ENCODE data around the gene GPATCH2L. TPM values are rescaled to one million over a fixed set of nuclear protein-coding genes. Genes with fewer than 3 reads are reported as not detected.

GPATCH2L gene
- total and polyA plus RNA-seq, 2 experiments from 2014 or later, result 16.1 to 60.5 TPM

GRCh38 chr14:76228138-76228537 lies 76.4 kb downstream of the GPATCH2L start:
- Histone ChIP-seq H3K4me2 (no peak overlapping the region), H3K36me3 (replicated peaks; ENCODE audit: insufficient read depth, low read depth) (no peaks in the 10 kb centered on the region), H2AFZ (no peak overlapping the region), H3K9me2 (replicated peaks; ENCODE audit: insufficient read depth) (no peaks in the 10 kb centered on the region), H3K9me3 (ENCODE audit: low read depth) (no peaks in the 10 kb centered on the region), H3K27ac (no peak overlapping the region), H3K4me3 (no peak overlapping the region), H3K4me1 (ENCODE audit: insufficient read depth) (no peaks in the 10 kb centered on the region), H3K79me2 (no peaks in the 10 kb centered on the region), H4K20me1 (ENCODE audit: insufficient read depth, poor library complexity, severe bottlenecking) (no peaks in the 10 kb centered on the region), H3K27me3 (no peaks in the 10 kb centered on the region)
- 93% methylated on average over 10 of the region's 10 CpGs for WGBS (ENCODE audit: low lambda C conversion rate, missing lambda C conversion rate)
- TF ChIP-seq EZH2phosphoT487 (IDR thresholded peaks at IDR 0.05; ENCODE audit: low read depth, severe bottlenecking, unreplicated experiment) (no peak), CTCF (IDR thresholded peaks at IDR 0.05; ENCODE audit: poor library complexity) (no peak), EZH2 (IDR thresholded peaks at IDR 0.05; ENCODE audit: borderline replicate concordance) (no peak)
- DNase-seq (ENCODE audit: low spot score), result no peak

GRCh38 chr14:76232800-76233199 lies 81.1 kb downstream of the GPATCH2L start:
- Histone ChIP-seq H3K4me1 (ENCODE audit: insufficient read depth) (no peaks in the 10 kb centered on the region), H3K36me3 (replicated peaks; ENCODE audit: insufficient read depth, low read depth) (no peaks in the 10 kb centered on the region), H3K4me3 (no peak overlapping the region), H3K27ac (no peak overlapping the region), H3K4me2 (no peak overlapping the region), H3K79me2 (no peaks in the 10 kb centered on the region), H3K9me3 (ENCODE audit: low read depth) (no peaks in the 10 kb centered on the region), H2AFZ (no peak overlapping the region), H4K20me1 (ENCODE audit: insufficient read depth, poor library complexity, severe bottlenecking) (no peaks in the 10 kb centered on the region), H3K27me3 (no peaks in the 10 kb centered on the region), H3K9me2 (replicated peaks; ENCODE audit: insufficient read depth) (no peaks in the 10 kb centered on the region)
- TF ChIP-seq EZH2 (IDR thresholded peaks at IDR 0.05; ENCODE audit: borderline replicate concordance) (no peak), EZH2phosphoT487 (IDR thresholded peaks at IDR 0.05; ENCODE audit: low read depth, severe bottlenecking, unreplicated experiment) (no peak), CTCF (IDR thresholded peaks at IDR 0.05; ENCODE audit: poor library complexity) (no peak)
- no peak for DNase-seq (ENCODE audit: low spot score)
- 91% methylated on average over 4 of the region's 4 CpGs for WGBS (ENCODE audit: low lambda C conversion rate, missing lambda C conversion rate)

GRCh38 chr14:76235628-76236027 lies 83.9 kb downstream of the GPATCH2L start:
- Histone ChIP-seq H3K9me3 (ENCODE audit: low read depth) (no peaks in the 10 kb centered on the region), H3K4me3 (no peak overlapping the region), H3K9me2 (replicated peaks; ENCODE audit: insufficient read depth) (no peaks in the 10 kb centered on the region), H3K36me3 (replicated peaks; ENCODE audit: insufficient read depth, low read depth) (no peaks in the 10 kb centered on the region), H2AFZ (no peak overlapping the region), H3K4me1 (ENCODE audit: insufficient read depth) (no peaks in the 10 kb centered on the region), H3K27me3 (no peaks in the 10 kb centered on the region), H3K4me2 (no peak overlapping the region), H3K27ac (no peak overlapping the region), H3K79me2 (no peaks in the 10 kb centered on the region), H4K20me1 (ENCODE audit: insufficient read depth, poor library complexity, severe bottlenecking) (no peaks in the 10 kb centered on the region)
- no peak for DNase-seq (ENCODE audit: low spot score)
- 94% methylated on average over 2 of the region's 2 CpGs for WGBS (ENCODE audit: low lambda C conversion rate, missing lambda C conversion rate)
- TF ChIP-seq CTCF (IDR thresholded peaks at IDR 0.05; ENCODE audit: poor library complexity) (no peak), EZH2phosphoT487 (IDR thresholded peaks at IDR 0.05; ENCODE audit: low read depth, severe bottlenecking, unreplicated experiment) (no peak), EZH2 (IDR thresholded peaks at IDR 0.05; ENCODE audit: borderline replicate concordance) (no peak)

Measured in hepatocyte (in vitro differentiated cells).